H9 (cell line): ENCODE results near the gene ADGRL3. TPM values are rescaled to one million over a fixed set of nuclear protein-coding genes. Genes with fewer than 3 reads are reported as not detected.

Experiments
- DNase-seq: peaks from one replicate; pipeline ENCODE4 v3.0.0-alpha.2; 2017
- H2AFZ ChIP-seq: one replicate; pipeline ENCODE4 v1.6.1; 2013; ENCODE audit warnings: mild to moderate bottlenecking, low read length, control low read depth, moderate library complexity
- H2AK5ac ChIP-seq: 2 replicates; pipeline ENCODE4 v1.6.1; 2013; ENCODE audit warnings: low read length, control low read depth, mixed read lengths; ENCODE audit not compliant: insufficient read length
- H2BK120ac ChIP-seq: one replicate; pipeline ENCODE4 v1.6.1; 2013; ENCODE audit warnings: low read depth, mild to moderate bottlenecking, low read length, control low read depth, inconsistent platforms; ENCODE audit not compliant: poor library complexity, severe bottlenecking
- H2BK12ac ChIP-seq: 2 replicates; pipeline ENCODE4 v1.6.1; 2013; ENCODE audit warnings: low read length, control low read depth, mixed read lengths, low read depth; ENCODE audit not compliant: insufficient read length
- H2BK15ac ChIP-seq: 2 replicates; pipeline ENCODE4 v1.6.1; 2013; ENCODE audit warnings: low read depth, low read length, control low read depth
- H2BK20ac ChIP-seq: one replicate; pipeline ENCODE4 v1.6.1; 2013; ENCODE audit warnings: low read depth, mild to moderate bottlenecking, low read length, control low read depth, inconsistent platforms; ENCODE audit not compliant: poor library complexity, severe bottlenecking
- H2BK5ac ChIP-seq: 2 replicates; pipeline ENCODE4 v1.6.1; 2013; ENCODE audit warnings: low read length, control low read depth, mixed read lengths; ENCODE audit not compliant: insufficient read length
- H3K14ac ChIP-seq: 2 replicates; pipeline ENCODE4 v1.6.1; 2013; ENCODE audit warnings: low read length, control low read depth; ENCODE audit not compliant: insufficient read depth
- H3K18ac ChIP-seq: 2 replicates; pipeline ENCODE4 v1.6.1; 2013; ENCODE audit warnings: low read depth, mild to moderate bottlenecking, mixed read lengths, low read length, control low read depth; ENCODE audit not compliant: insufficient read length
- H3K23ac ChIP-seq: 2 replicates; pipeline ENCODE4 v1.6.1; 2013; ENCODE audit warnings: low read length, control low read depth, mixed read lengths, low read depth; ENCODE audit not compliant: insufficient read length
- H3K23me2 ChIP-seq: 2 replicates; pipeline ENCODE4 v1.6.1; 2013; ENCODE audit warnings: low read depth, mild to moderate bottlenecking, mixed read lengths, low read length, control low read depth; ENCODE audit not compliant: insufficient read length, poor library complexity, severe bottlenecking
- H3K27ac ChIP-seq: 2 replicates; pipeline ENCODE4 v1.5.1; 2013; ENCODE audit warnings: low read length, control low read depth, mixed read lengths, low read depth; ENCODE audit not compliant: insufficient read length
- H3K27me3 ChIP-seq: 2 replicates; pipeline ENCODE4 v1.6.1; 2013; ENCODE audit warnings: low read length, control low read depth, inconsistent platforms; ENCODE audit not compliant: insufficient read depth
- H3K4ac ChIP-seq: 2 replicates; pipeline ENCODE4 v1.6.1; 2013; ENCODE audit warnings: low read depth, mild to moderate bottlenecking, control low read depth, inconsistent platforms, low read length, moderate library complexity
- H3K4me1 ChIP-seq: 2 replicates; pipeline ENCODE4 v1.6.1; 2013; ENCODE audit warnings: low read length, control low read depth, inconsistent platforms; ENCODE audit not compliant: insufficient read depth
- H3K4me2 ChIP-seq: 2 replicates; pipeline ENCODE4 v1.6.1; 2013; ENCODE audit warnings: low read length, control low read depth, mixed read lengths; ENCODE audit not compliant: insufficient read length, insufficient read depth
- H3K56ac ChIP-seq: 2 replicates; pipeline ENCODE4 v1.6.1; 2013; ENCODE audit warnings: low read depth, mild to moderate bottlenecking, mixed read lengths, low read length, control low read depth; ENCODE audit not compliant: insufficient read length
- H3K79me1 ChIP-seq: 2 replicates; pipeline ENCODE4 v1.6.1; 2013; ENCODE audit warnings: low read depth, mild to moderate bottlenecking, moderate library complexity, low read length, control low read depth, inconsistent platforms; ENCODE audit not compliant: insufficient read depth, poor library complexity, severe bottlenecking
- H3K79me2 ChIP-seq: 2 replicates; pipeline ENCODE4 v1.6.1; 2013; ENCODE audit warnings: low read length, control low read depth, inconsistent platforms; ENCODE audit not compliant: insufficient read depth
- H3K9ac ChIP-seq: 2 replicates; pipeline ENCODE4 v1.6.1; 2013; ENCODE audit warnings: low read length, control low read depth, mixed read lengths; ENCODE audit not compliant: insufficient read length; ENCODE audit errors: extremely low read depth
- H3K9me3 ChIP-seq: one replicate; pipeline ENCODE4 v1.6.1; 2013; ENCODE audit warnings: low read depth, low read length, inconsistent platforms; ENCODE audit not compliant: control insufficient read depth
- H3T11ph ChIP-seq: one replicate; pipeline ENCODE4 v1.6.1; 2013; ENCODE audit warnings: mild to moderate bottlenecking, low read length, control low read depth, inconsistent platforms
- H4K20me1 ChIP-seq: one replicate; pipeline ENCODE4 v1.6.1; 2013; ENCODE audit not compliant: control insufficient read depth, insufficient read length, insufficient read depth
- H4K5ac ChIP-seq: 2 replicates; pipeline ENCODE4 v1.6.1; 2013; ENCODE audit warnings: low read depth, mild to moderate bottlenecking, mixed read lengths, low read length, control low read depth; ENCODE audit not compliant: insufficient read length
- H4K8ac ChIP-seq: replicated peaks from 2 replicates; pipeline ENCODE4 v1.6.1; 2013; ENCODE audit warnings: low read length, control low read depth, mixed read lengths, low read depth; ENCODE audit not compliant: insufficient read length
- H4K91ac ChIP-seq: 2 replicates; pipeline ENCODE4 v1.6.1; 2013; ENCODE audit warnings: low read depth, mild to moderate bottlenecking, moderate library complexity, mixed read lengths, low read length, control low read depth; ENCODE audit not compliant: insufficient read length
- H3K27ac Mint-ChIP-seq, 3 experiments: 2 replicates in 2 of 3; 3 replicates in 1 of 3; pipeline ENCODE4 v1.8.0; 2020 to 2021; ENCODE audit warnings: mixed read lengths in 3 of 3, mild to moderate bottlenecking in 1 of 3, moderate library complexity in 1 of 3
- H3K27me3 Mint-ChIP-seq: 2 replicates; pipeline ENCODE4 v1.8.0; 2021; ENCODE audit warnings: low read depth, mild to moderate bottlenecking, moderate library complexity, mixed read lengths
- H3K36me3 Mint-ChIP-seq, 3 experiments: 2 replicates in 2 of 3; 3 replicates in 1 of 3; pipeline ENCODE4 v1.8.0; 2020 to 2021; ENCODE audit warnings: low read depth in 3 of 3, mixed read lengths in 3 of 3; ENCODE audit not compliant: insufficient read depth in 1 of 3
- H3K4me1 Mint-ChIP-seq, 2 experiments: 2 replicates each; pipeline ENCODE4 v1.8.0; 2020; ENCODE audit warnings: mixed read lengths in 2 of 2
- H3K4me3 Mint-ChIP-seq, 2 experiments: 2 replicates in 1 of 2; 3 replicates in 1 of 2; pipeline ENCODE4 v1.8.0; 2020 to 2021; ENCODE audit warnings: mild to moderate bottlenecking in 2 of 2, mixed read lengths in 2 of 2, moderate library complexity in 1 of 2
- H3K9me3 Mint-ChIP-seq, 2 experiments: 2 replicates in 1 of 2; 3 replicates in 1 of 2; pipeline ENCODE4 v1.8.0; 2020; ENCODE audit warnings: mild to moderate bottlenecking in 2 of 2, mixed read lengths in 2 of 2, moderate library complexity in 1 of 2
- total RNA-seq: library from RNA; stranded (reverse); gene quantifications from 2 replicates; pipeline ENCODE4 v1.2.1, GENCODE V29; 2021
- TF ChIP-seq, protein P1 (sequence below): fragments of 200-600 bp; sonication (generic); conservative IDR thresholded peaks from 3 replicates; pipeline ENCODE4 v1.8.0; 2021; ENCODE audit warnings: antibody characterized with exemption, mild to moderate bottlenecking

Gene ADGRL3
- total RNA-seq, 1 experiment from 2014 or later = 5.9 TPM

DNA sequence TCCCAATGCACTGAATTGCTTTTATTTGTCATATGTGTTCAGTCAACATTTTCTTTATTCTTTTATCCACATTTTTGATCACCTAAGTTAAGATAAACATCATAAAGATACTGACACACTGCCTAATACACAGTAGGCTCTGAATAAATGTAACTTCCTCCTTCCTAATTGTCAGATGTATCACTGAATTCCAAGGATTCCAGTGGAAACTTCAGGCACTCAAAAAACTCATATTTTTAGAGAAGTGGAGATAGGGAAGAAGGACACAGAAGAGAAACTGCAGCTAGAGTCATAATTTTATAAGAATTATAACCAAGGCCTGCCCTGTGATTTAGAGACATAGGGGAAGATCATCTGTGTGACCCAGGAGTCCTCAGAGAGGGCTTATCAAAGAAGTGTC lies 753.3 kb downstream of the ADGRL3 start:
- Histone ChIP-seq H3K23me2 (no peaks in the 10 kb centered on the region), H3K9me3 (no peaks in the 10 kb centered on the region), H3K79me2 (no peaks in the 10 kb centered on the region), H4K20me1 (no peaks in the 10 kb centered on the region), H3K79me1 (no peaks in the 10 kb centered on the region), H2BK20ac (no peak overlapping the region), H3K27ac (no peak overlapping the region), H4K91ac (no peak overlapping the region), H3K14ac (no peak overlapping the region), H3K9ac (no peak overlapping the region), H3K4me2 (no peak overlapping the region), H2AFZ (no peak overlapping the region), H2BK12ac (no peak overlapping the region), H4K8ac (no peak overlapping the region), H2BK15ac (no peak overlapping the region), H3K18ac (no peak overlapping the region), H3T11ph (no peak overlapping the region), H3K27me3 (no peaks in the 10 kb centered on the region), H2BK5ac (no peak overlapping the region), H3K56ac (no peak overlapping the region), H2BK120ac (no peak overlapping the region), H3K4ac (no peak overlapping the region), H2AK5ac (no peak overlapping the region), H4K5ac (no peak overlapping the region), H3K23ac (no peak overlapping the region), H3K4me1 (no peaks in the 10 kb centered on the region; the same call in 1 of the 2 replicates)
- peaks cover 2 to 10% of the 10 kb centered on the region in 2 experiments; a peak in 2 of 5 replicates for H3K9me3 Mint-ChIP-seq
- TF ChIP-seq, protein P1, sequence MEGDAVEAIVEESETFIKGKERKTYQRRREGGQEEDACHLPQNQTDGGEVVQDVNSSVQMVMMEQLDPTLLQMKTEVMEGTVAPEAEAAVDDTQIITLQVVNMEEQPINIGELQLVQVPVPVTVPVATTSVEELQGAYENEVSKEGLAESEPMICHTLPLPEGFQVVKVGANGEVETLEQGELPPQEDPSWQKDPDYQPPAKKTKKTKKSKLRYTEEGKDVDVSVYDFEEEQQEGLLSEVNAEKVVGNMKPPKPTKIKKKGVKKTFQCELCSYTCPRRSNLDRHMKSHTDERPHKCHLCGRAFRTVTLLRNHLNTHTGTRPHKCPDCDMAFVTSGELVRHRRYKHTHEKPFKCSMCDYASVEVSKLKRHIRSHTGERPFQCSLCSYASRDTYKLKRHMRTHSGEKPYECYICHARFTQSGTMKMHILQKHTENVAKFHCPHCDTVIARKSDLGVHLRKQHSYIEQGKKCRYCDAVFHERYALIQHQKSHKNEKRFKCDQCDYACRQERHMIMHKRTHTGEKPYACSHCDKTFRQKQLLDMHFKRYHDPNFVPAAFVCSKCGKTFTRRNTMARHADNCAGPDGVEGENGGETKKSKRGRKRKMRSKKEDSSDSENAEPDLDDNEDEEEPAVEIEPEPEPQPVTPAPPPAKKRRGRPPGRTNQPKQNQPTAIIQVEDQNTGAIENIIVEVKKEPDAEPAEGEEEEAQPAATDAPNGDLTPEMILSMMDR = no peak
- H3K4me1 Mint-ChIP-seq = peaks cover 14 to 20% of the 10 kb centered on the region in 2 experiments
- DNase-seq = no peak
- no peak overlapping the region for H3K4me3 Mint-ChIP-seq
- no peak overlapping the region for H3K27ac Mint-ChIP-seq
- H3K36me3 Mint-ChIP-seq = peaks cover 10 to 27% (median 11%) of the 10 kb centered on the region in 3 experiments; a peak in 6 of 7 replicates
- H3K27me3 Mint-ChIP-seq = no peaks in the 10 kb centered on the region
